Fibroblast of lung (primary cell): ENCODE results near the gene TGFB1I1. TPM values are rescaled to one million over a fixed set of nuclear protein-coding genes. Genes with fewer than 3 reads are reported as not detected.
"Not testable (repeated sequence)": the region's sequence is repeated elsewhere in the genome, so short reads cannot be mapped to it uniquely, and the experiment has no call there.

Experiments used
- DNase-seq, 2 donors: peaks; one replicate each; pipeline versions ENCODE4 v3.0.0 to v3.0.0-alpha.2; 2010; ENCODE audit warnings: low read depth in 2 of 2
- H2AFZ ChIP-seq: 2 replicates; pipeline ENCODE4 v1.5.1; 2012; ENCODE audit warnings: low read length, control low read depth, inconsistent platforms
- H3K27ac ChIP-seq: 2 replicates; pipeline ENCODE4 v1.5.1; 2011; ENCODE audit warnings: low read length, control low read depth; ENCODE audit not compliant: insufficient read depth
- H3K27me3 ChIP-seq: 2 replicates; pipeline ENCODE4 v1.5.1; 2011; ENCODE audit warnings: mild to moderate bottlenecking, low read length; ENCODE audit not compliant: control insufficient read depth, insufficient read depth
- H3K36me3 ChIP-seq: 2 replicates; pipeline ENCODE4 v1.5.1; 2011; ENCODE audit warnings: low read length; ENCODE audit not compliant: control insufficient read depth, insufficient read depth
- H3K4me1 ChIP-seq: 2 replicates; pipeline ENCODE4 v1.5.1; 2011; ENCODE audit warnings: low read length; ENCODE audit not compliant: control insufficient read depth, insufficient read depth; ENCODE audit errors: extremely low read depth
- H3K4me2 ChIP-seq: 2 replicates; pipeline ENCODE4 v1.5.1; 2011; ENCODE audit warnings: low read length, control low read depth; ENCODE audit not compliant: insufficient read depth; ENCODE audit errors: extremely low read depth
- H3K4me3 ChIP-seq, 4 experiments: fragments of 200-600 bp in 1 of 4; sonication (generic) in 1 of 4; replicated peaks in 1 of 4; 2 replicates each; pipeline ENCODE4 v1.5.1; 2011 to 2016; ENCODE audit warnings: low read length in 4 of 4, low read depth in 3 of 4, mild to moderate bottlenecking in 3 of 4, control low read depth in 2 of 4, inconsistent platforms in 1 of 4, mixed read lengths in 1 of 4; ENCODE audit not compliant: insufficient read depth in 1 of 4; ENCODE audit errors: control extremely low read depth in 1 of 4
- H3K79me2 ChIP-seq: 2 replicates; pipeline ENCODE4 v1.5.1; 2012; ENCODE audit warnings: mild to moderate bottlenecking, low read length, inconsistent platforms; ENCODE audit not compliant: control insufficient read depth, insufficient read depth
- H3K9ac ChIP-seq: 2 replicates; pipeline ENCODE4 v1.5.1; 2011; ENCODE audit warnings: mild to moderate bottlenecking, low read length, control low read depth; ENCODE audit not compliant: insufficient read depth
- H3K9me3 ChIP-seq: 2 replicates; pipeline ENCODE4 v1.5.1; 2012; ENCODE audit warnings: low read depth, low read length; ENCODE audit not compliant: control insufficient read depth, insufficient read depth
- H4K20me1 ChIP-seq: 2 replicates; pipeline ENCODE4 v1.5.1; 2011; ENCODE audit warnings: low read length; ENCODE audit not compliant: control insufficient read depth, insufficient read depth; ENCODE audit errors: extremely low read depth
- EZH2 ChIP-seq: IDR thresholded peaks from 2 replicates; pipeline ENCODE4 v1.5.1; 2012; ENCODE audit warnings: low read length, control low read depth, mild to moderate bottlenecking; ENCODE audit errors: missing control alignments
- polyA plus RNA-seq, 2 donors: library from polyadenylated mRNA; depleted of rRNA in 1 of 2; stranded (reverse) in 1 of 2; unstranded in 1 of 2; fragments of >200 nt; gene quantifications; 2 replicates each; pipeline ENCODE4 v1.2.1, GENCODE V29; 2011 to 2012; ENCODE audit warnings: missing spikeins in 1 of 2
- total RNA-seq: library from RNA; depleted of rRNA; stranded (reverse); fragments of >200 nt; gene quantifications from 2 replicates; pipeline ENCODE4 v1.2.1, GENCODE V29; 2014
- TF ChIP-seq, protein P1 (sequence below), 2 donors: IDR thresholded peaks in 1 of 2; conservative IDR thresholded peaks in 1 of 2; 1 replicate in 1 of 2; 2 replicates in 1 of 2; pipeline ENCODE4 v1.5.1; 2011 to 2012; ENCODE audit warnings: low read length in 2 of 2, control low read depth in 1 of 2, inconsistent platforms in 1 of 2, low read depth in 1 of 2, mild to moderate bottlenecking in 1 of 2

The TGFB1I1 gene
- total and polyA plus RNA-seq, 2 donors (not counting 1 experiment from before 2014, with no cell fraction given): 46.9 to 94.3 TPM

GRCh38 chr16:31435341-31436220 is 36.4 kb upstream of the TGFB1I1 start:
- Histone ChIP-seq H3K9me3 (no peaks in the 10 kb centered on the region), H3K4me2 (no peak overlapping the region), H3K4me1 (no peaks in the 10 kb centered on the region), H3K27me3 (no peaks in the 10 kb centered on the region), H2AFZ (no peak overlapping the region), H4K20me1 (no peaks in the 10 kb centered on the region), H3K27ac (no peak overlapping the region), H3K4me3 (no peak overlapping the region), H3K79me2 (no peaks in the 10 kb centered on the region), H3K9ac (no peak overlapping the region), H3K36me3 (no peaks in the 10 kb centered on the region)
- TF ChIP-seq, protein P1, sequence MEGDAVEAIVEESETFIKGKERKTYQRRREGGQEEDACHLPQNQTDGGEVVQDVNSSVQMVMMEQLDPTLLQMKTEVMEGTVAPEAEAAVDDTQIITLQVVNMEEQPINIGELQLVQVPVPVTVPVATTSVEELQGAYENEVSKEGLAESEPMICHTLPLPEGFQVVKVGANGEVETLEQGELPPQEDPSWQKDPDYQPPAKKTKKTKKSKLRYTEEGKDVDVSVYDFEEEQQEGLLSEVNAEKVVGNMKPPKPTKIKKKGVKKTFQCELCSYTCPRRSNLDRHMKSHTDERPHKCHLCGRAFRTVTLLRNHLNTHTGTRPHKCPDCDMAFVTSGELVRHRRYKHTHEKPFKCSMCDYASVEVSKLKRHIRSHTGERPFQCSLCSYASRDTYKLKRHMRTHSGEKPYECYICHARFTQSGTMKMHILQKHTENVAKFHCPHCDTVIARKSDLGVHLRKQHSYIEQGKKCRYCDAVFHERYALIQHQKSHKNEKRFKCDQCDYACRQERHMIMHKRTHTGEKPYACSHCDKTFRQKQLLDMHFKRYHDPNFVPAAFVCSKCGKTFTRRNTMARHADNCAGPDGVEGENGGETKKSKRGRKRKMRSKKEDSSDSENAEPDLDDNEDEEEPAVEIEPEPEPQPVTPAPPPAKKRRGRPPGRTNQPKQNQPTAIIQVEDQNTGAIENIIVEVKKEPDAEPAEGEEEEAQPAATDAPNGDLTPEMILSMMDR (conservative IDR thresholded peaks at IDR 0.05 in 1 of 2, IDR thresholded peaks at IDR 0.05 in 1 of 2; ENCODE audit: low read depth in 1 of 2, low read length in 2 of 2): no peak
- TF ChIP-seq EZH2: no peak
- DNase-seq: no peak

DNA sequence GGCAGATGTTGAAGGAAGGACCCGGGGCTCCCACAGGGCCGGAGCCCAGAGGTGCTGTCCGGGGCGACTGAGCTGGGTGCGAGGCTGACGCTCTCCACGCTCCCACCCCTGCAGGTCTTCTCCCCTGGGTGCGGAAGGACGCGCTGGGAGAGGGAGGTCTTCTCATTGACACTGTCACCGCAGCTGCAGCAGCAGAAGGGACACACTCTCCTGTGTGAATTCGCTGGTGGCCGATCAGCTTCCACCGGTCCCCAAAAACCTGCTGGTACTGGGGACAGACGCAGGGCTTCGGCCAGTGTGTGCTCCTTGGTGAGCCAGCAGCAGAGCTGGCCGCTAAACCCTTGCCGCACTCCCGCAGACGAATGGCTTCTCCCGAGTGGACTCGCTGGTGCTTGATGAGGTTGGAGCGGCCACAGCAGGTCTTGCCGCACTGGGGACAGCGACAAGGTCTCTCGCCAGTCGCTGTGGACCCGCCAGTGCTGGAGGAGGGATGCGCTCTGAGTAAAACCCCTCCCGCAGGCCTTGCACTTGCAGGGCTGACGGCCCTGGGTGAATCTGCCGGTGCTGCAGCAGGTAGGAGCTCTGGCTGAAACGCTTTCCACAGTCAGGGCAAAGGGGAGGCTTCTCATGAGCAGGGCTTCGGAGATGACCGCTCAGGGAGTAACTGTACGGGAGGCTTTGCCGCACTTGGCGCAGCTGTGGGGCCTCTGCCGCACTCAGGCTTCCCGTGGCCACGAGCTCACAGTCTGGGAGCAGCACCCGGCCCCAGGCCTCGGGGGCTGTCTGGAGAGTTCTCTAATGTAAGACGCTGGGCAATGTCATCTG is 35.5 kb upstream of the TGFB1I1 start:
- Histone ChIP-seq H3K9ac (no peak overlapping the region), H3K9me3 (no peaks in the 10 kb centered on the region), H3K4me2 (no peak overlapping the region), H3K27ac (no peak overlapping the region), H3K36me3 (no peaks in the 10 kb centered on the region), H3K27me3 (no peaks in the 10 kb centered on the region), H3K79me2 (no peaks in the 10 kb centered on the region), H3K4me1 (no peaks in the 10 kb centered on the region), H4K20me1 (no peaks in the 10 kb centered on the region), H2AFZ (no peak overlapping the region), H3K4me3 (no peak overlapping the region)
- DNase-seq: no peak
- TF ChIP-seq, protein P1 (conservative IDR thresholded peaks at IDR 0.05 in 1 of 2, IDR thresholded peaks at IDR 0.05 in 1 of 2; ENCODE audit: low read depth in 1 of 2, low read length in 2 of 2): no peak
- no peak for TF ChIP-seq EZH2

- Histone ChIP-seq H3K79me2 (no peaks in the 10 kb centered on the region), H3K36me3 (no peaks in the 10 kb centered on the region), H4K20me1 (no peaks in the 10 kb centered on the region), H3K9ac (no peak overlapping the region), H3K27ac (no peak overlapping the region), H3K4me1 (no peaks in the 10 kb centered on the region), H3K4me2 (no peak overlapping the region), H2AFZ (no peak overlapping the region), H3K27me3 (no peaks in the 10 kb centered on the region), H3K9me3 (no peaks in the 10 kb centered on the region), H3K4me3 (no peak overlapping the region)
- no peak for DNase-seq
- TF ChIP-seq, protein P1 (conservative IDR thresholded peaks at IDR 0.05 in 1 of 2, IDR thresholded peaks at IDR 0.05 in 1 of 2; ENCODE audit: low read depth in 1 of 2, low read length in 2 of 2): no peak
- no peak for TF ChIP-seq EZH2
Measured at GRCh38 chr16:31438414-31438813, 33.5 kb upstream of the TGFB1I1 start.

DNA sequence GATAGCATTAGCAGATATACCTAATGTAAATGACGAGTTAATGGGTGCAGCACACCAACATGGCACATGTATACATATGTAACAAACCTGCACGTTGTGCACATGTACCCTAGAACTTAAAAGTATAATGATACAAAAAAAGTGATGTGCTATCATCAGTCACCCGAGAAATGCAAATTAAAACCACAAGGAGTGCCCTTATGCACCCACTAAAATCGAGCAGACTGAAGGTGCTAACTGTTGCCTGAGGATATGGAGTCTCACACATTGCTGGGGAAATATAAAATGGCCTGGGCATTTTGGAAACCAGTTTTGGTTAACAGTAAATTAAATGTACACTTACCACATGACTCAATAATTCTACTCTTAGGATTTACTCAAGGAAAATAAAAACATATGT is 32.9 kb upstream of the TGFB1I1 start:
- not testable (repeated sequence) for H3K27me3 ChIP-seq, DNase-seq, H3K36me3 ChIP-seq, H2AFZ ChIP-seq, H4K20me1 ChIP-seq, H3K27ac ChIP-seq, H3K4me3 ChIP-seq, H3K9me3 ChIP-seq, H3K9ac ChIP-seq, H3K79me2 ChIP-seq, H3K4me1 ChIP-seq, H3K4me2 ChIP-seq
